ENCODE measurements around the gene CCDC15.
"Not testable (repeated sequence)": the region's sequence is repeated elsewhere in the genome, so short reads cannot be mapped to it uniquely, and the experiment has no call there.

CCDC15 gene

GRCh38 chr11:125001079-125001778 lies 47.2 kb downstream of the CCDC15 start:
- DNase-seq, result no peak

- DNase-seq, result no peak
Observed at GRCh38 chr11:125001849-125002248, 47.8 kb downstream of the CCDC15 start.

- no peak for DNase-seq
Observed at GRCh38 chr11:125005491-125005890, 51.5 kb downstream of the CCDC15 start.

- no peak for DNase-seq
Observed at GRCh38 chr11:125016413-125016812, 62.4 kb downstream of the CCDC15 start.

- DNase-seq, result no peak
Observed at GRCh38 chr11:125020342-125020741, 66.3 kb downstream of the CCDC15 start.

GRCh38 chr11:125022551-125022950 lies 68.5 kb downstream of the CCDC15 start:
- no peak for DNase-seq

GRCh38 chr11:125025968-125026367 lies 72.0 kb downstream of the CCDC15 start:
- no peak for DNase-seq

- DNase-seq, result not testable (repeated sequence)
Observed at GRCh38 chr11:125029431-125029830, 75.4 kb downstream of the CCDC15 start.

GRCh38 chr11:125036933-125037332 lies 82.9 kb downstream of the CCDC15 start:
- no peak for DNase-seq

- no peak for DNase-seq
Observed at GRCh38 chr11:125049164-125049792, 95.3 kb downstream of the CCDC15 start.

GRCh38 chr11:125052047-125052446 lies 98.0 kb downstream of the CCDC15 start:
- DNase-seq, result no peak

GRCh38 chr11:125053167-125053566 lies 99.2 kb downstream of the CCDC15 start:
- DNase-seq, result no peak

- DNase-seq, result no peak
Observed at GRCh38 chr11:125055107-125055715, 101.2 kb downstream of the CCDC15 start.

- not testable (repeated sequence) for DNase-seq
Observed at GRCh38 chr11:125056111-125056510, 102.1 kb downstream of the CCDC15 start.

GRCh38 chr11:125056931-125057692 lies 103.1 kb downstream of the CCDC15 start:
- no peak for DNase-seq

- DNase-seq, result no peak
Observed at GRCh38 chr11:125057693-125058016, 103.7 kb downstream of the CCDC15 start.

- no peak for DNase-seq
Observed at GRCh38 chr11:125061281-125061680, 107.3 kb downstream of the CCDC15 start.

- no peak for DNase-seq
Observed at GRCh38 chr11:125062218-125062930, 108.4 kb downstream of the CCDC15 start.

- peak; percentile 49 for DNase-seq
Observed at GRCh38 chr11:125062931-125063428, 109.0 kb downstream of the CCDC15 start, which contains the start of gene SLC37A2. TSS of gene SLC37A2 (plus strand) at chr11:125063305. CDS start at chr11:125063368, 63 bp downstream.

GRCh38 chr11:125063429-125064043 lies 109.5 kb downstream of the CCDC15 start:
- DNase-seq, result no peak

- DNase-seq, result no peak
Observed at GRCh38 chr11:125064070-125064469, 110.1 kb downstream of the CCDC15 start.

GRCh38 chr11:125068368-125068767 lies 114.4 kb downstream of the CCDC15 start:
- no peak for DNase-seq

Data from OCI-M1 (cell line).